Smooth muscle cell (in vitro differentiated cells): ENCODE data around the gene CFAP92. TPM values are rescaled to one million over a fixed set of nuclear protein-coding genes. Genes with fewer than 3 reads are reported as not detected.
"Not testable (repeated sequence)": the region's sequence is repeated elsewhere in the genome, so short reads cannot be mapped to it uniquely, and the experiment has no call there.

Experiments
- DNase-seq: peaks from one replicate; lab custom pipeline; 2025; ENCODE audit not compliant: unreplicated experiment; lab: John Stamatoyannopoulos, UW
- H2AFZ ChIP-seq: fragments of 200-600 bp; sonication (generic); 2 replicates; pipeline ENCODE4 v1.6.0; 2016; ENCODE audit warnings: antibody characterized with exemption, low read depth, mild to moderate bottlenecking
- H3F3A ChIP-seq: fragments of 200-600 bp; sonication (generic); 2 replicates; pipeline ENCODE4 v1.6.0; 2017; ENCODE audit warnings: antibody characterized with exemption, low read depth
- H3K27ac ChIP-seq: fragments of 200-600 bp; sonication (generic); 2 replicates; pipeline ENCODE4 v1.5.1; 2016; ENCODE audit warnings: low read depth, mild to moderate bottlenecking
- H3K27me3 ChIP-seq: fragments of 200-600 bp; sonication (generic); 2 replicates; pipeline ENCODE4 v1.6.1; 2016; ENCODE audit warnings: low read depth, mild to moderate bottlenecking
- H3K36me3 ChIP-seq: fragments of 200-600 bp; sonication (generic); 2 replicates; pipeline ENCODE4 v1.5.1; 2016; ENCODE audit warnings: low read depth
- H3K4me1 ChIP-seq: fragments of 200-600 bp; sonication (generic); 2 replicates; pipeline ENCODE4 v1.5.1; 2016; ENCODE audit warnings: low read depth
- H3K4me2 ChIP-seq: fragments of 200-600 bp; sonication (generic); 2 replicates; pipeline ENCODE4 v1.6.0; 2016; ENCODE audit warnings: mild to moderate bottlenecking
- H3K4me3 ChIP-seq: fragments of 200-600 bp; sonication (generic); 2 replicates; pipeline ENCODE4 v1.5.1; 2016; ENCODE audit warnings: mild to moderate bottlenecking
- H3K79me2 ChIP-seq: fragments of 200-600 bp; sonication (generic); 2 replicates; pipeline ENCODE4 v1.6.0; 2016; ENCODE audit warnings: low read depth, mild to moderate bottlenecking
- H3K9ac ChIP-seq: fragments of 200-600 bp; sonication (generic); 2 replicates; pipeline ENCODE4 v1.6.0; 2016; ENCODE audit warnings: low read depth
- H3K9me3 ChIP-seq: fragments of 200-600 bp; sonication (generic); replicated peaks from 2 replicates; pipeline ENCODE4 v1.5.1; 2016; ENCODE audit warnings: low read depth
- H4K20me1 ChIP-seq: fragments of 200-600 bp; sonication (generic); 2 replicates; pipeline ENCODE4 v1.6.0; 2016; ENCODE audit warnings: low read depth
- CTCF ChIP-seq: fragments of 200-600 bp; sonication (generic); IDR thresholded peaks from 2 replicates; pipeline ENCODE4 v1.5.1; 2017; ENCODE audit warnings: borderline replicate concordance, mild to moderate bottlenecking, antibody characterized with exemption; ENCODE audit not compliant: insufficient read depth, poor library complexity, severe bottlenecking
- WGBS: methylation state at CpG from one replicate; pipeline ENCODE4 v1.1.7; 2016; ENCODE audit warnings: low lambda C conversion rate; 5-methylcytosine and 5-hydroxymethylcytosine counted together
- polyA plus RNA-seq: library from polyadenylated mRNA; unstranded; fragments of >200 nt; fragmentation: Nextera tagmentation; extraction: Ambion mirVana; gene quantifications from 2 replicates; pipeline ENCODE4 v1.2.1, GENCODE V29; 2016
- total RNA-seq: library from RNA; depleted of rRNA; stranded (reverse); fragments of >200 nt; gene quantifications from 2 replicates; pipeline ENCODE4 v1.2.3, GENCODE V29; 2014

The CFAP92 gene
- total and polyA plus RNA-seq, 2 experiments from 2014 or later, result 0.67 to 0.85 TPM

GRCh38 chr3:128931046-128931445 is 62.8 kb downstream of the CFAP92 start:
- Histone ChIP-seq H3K27me3 (no peaks in the 10 kb centered on the region), H3K4me2 (no peak overlapping the region), H2AFZ (no peak overlapping the region), H3K4me3 (no peak overlapping the region), H3K9ac (no peak overlapping the region), H3K27ac (no peak overlapping the region), H4K20me1 (no peaks in the 10 kb centered on the region), H3F3A (no peaks in the 10 kb centered on the region), H3K9me3 (no peaks in the 10 kb centered on the region), H3K4me1 (no peaks in the 10 kb centered on the region), H3K36me3 (no peaks in the 10 kb centered on the region), H3K79me2 (no peaks in the 10 kb centered on the region)
- no peak for TF ChIP-seq CTCF
- DNase-seq, result no peak
- 94% methylated on average over 10 of the region's 10 CpGs for WGBS

- DNase-seq, result no peak
- Histone ChIP-seq H3K9me3 (peaks cover 8% of the 10 kb centered on the region), H3K9ac (no peak overlapping the region)
Observed at GRCh38 chr3:128929364-128929763, 64.5 kb downstream of the CFAP92 start.

GRCh38 chr3:128923986-128924385 is 69.9 kb downstream of the CFAP92 start:
- H3K36me3 ChIP-seq, H3K9me3 ChIP-seq, H3K79me2 ChIP-seq, H3K27ac ChIP-seq, H3K4me2 ChIP-seq, H3K4me3 ChIP-seq, H2AFZ ChIP-seq, DNase-seq, H3K4me1 ChIP-seq, H3K27me3 ChIP-seq, H3F3A ChIP-seq, H3K9ac ChIP-seq, H4K20me1 ChIP-seq: not testable (repeated sequence)
- 97% methylated on average over 6 of the region's 6 CpGs for WGBS

More at GRCh38 chr3:128929364-128929763, 64.5 kb downstream of the CFAP92 start:
- Histone ChIP-seq H3K4me3 (no peak overlapping the region), H3K79me2 (no peaks in the 10 kb centered on the region), H3K27ac (no peak overlapping the region), H4K20me1 (no peaks in the 10 kb centered on the region), H3K36me3 (no peaks in the 10 kb centered on the region), H3K4me2 (no peak overlapping the region), H3K27me3 (no peaks in the 10 kb centered on the region), H3K4me1 (no peaks in the 10 kb centered on the region), H3F3A (no peaks in the 10 kb centered on the region), H2AFZ (no peak overlapping the region)
- no peak for TF ChIP-seq CTCF
- WGBS, result 94% methylated on average over 3 of the region's 3 CpGs

- H2AFZ ChIP-seq, result no peak overlapping the region
- no peaks in the 10 kb centered on the region for H3K79me2 ChIP-seq
- H3K9ac ChIP-seq, result no peak overlapping the region
- no peak overlapping the region for H3K4me2 ChIP-seq
- no peaks in the 10 kb centered on the region for H3K36me3 ChIP-seq
- no peak overlapping the region for H3K4me3 ChIP-seq
- H3F3A ChIP-seq, result no peaks in the 10 kb centered on the region
- no peaks in the 10 kb centered on the region for H4K20me1 ChIP-seq
- peaks cover 8% of the 10 kb centered on the region for H3K9me3 ChIP-seq
- 96% methylated on average over 2 of the region's 2 CpGs for WGBS
- no peak overlapping the region for H3K27ac ChIP-seq
- TF ChIP-seq CTCF, result no peak
- DNase-seq, result no peak
- H3K4me1 ChIP-seq, result no peaks in the 10 kb centered on the region
- no peaks in the 10 kb centered on the region for H3K27me3 ChIP-seq
Observed at GRCh38 chr3:128923576-128923975, 70.3 kb downstream of the CFAP92 start.
